ENCODE measurements around the gene ASIC4. TPM values are rescaled to one million over a fixed set of nuclear protein-coding genes. Genes with fewer than 3 reads are reported as not detected.

ASIC4 gene
- total and polyA plus RNA-seq, 2 of the 13 experiments (the other 11 are each of a cell fraction or from before 2014, with no cell fraction given): 0.03 TPM; not detected in 1

GRCh38 chr2:219497495-219498279 lies 16.6 kb upstream of the ASIC4 start (continued):
- TF ChIP-seq NR2C2 (CRISPR knock-in tag; IDR thresholded peaks at IDR 0.05; ENCODE audit: borderline replicate concordance) (no peak), TOPORS (CRISPR knock-in tag; IDR thresholded peaks at IDR 0.05) (no peak), ZNF496 (CRISPR knock-in tag; IDR thresholded peaks at IDR 0.05; ENCODE audit: insufficient replicate concordance) (no peak), GMEB1 (CRISPR knock-in tag; IDR thresholded peaks at IDR 0.05; ENCODE audit: borderline replicate concordance) (no peak), ZNF10 (CRISPR knock-in tag; IDR thresholded peaks at IDR 0.05; ENCODE audit: borderline replicate concordance, low read depth) (no peak), ISX (CRISPR knock-in tag; conservative IDR thresholded peaks at IDR 0.05) (no peak), FOXA1 (IDR thresholded peaks at IDR 0.05) (no peak), FOXA1 (CRISPR knock-in tag; IDR thresholded peaks at IDR 0.05) (no peak), HOXD1 (CRISPR knock-in tag; IDR thresholded peaks at IDR 0.05) (no peak; the same call in 1 of the 2 replicates), NR0B2 (CRISPR knock-in tag; IDR thresholded peaks at IDR 0.05) (peak; percentile 67; the same call in 1 of the 2 replicates), AHDC1 (CRISPR knock-in tag; IDR thresholded peaks at IDR 0.05; ENCODE audit: borderline replicate concordance) (no peak), SNAPC5 (CRISPR knock-in tag; IDR thresholded peaks at IDR 0.05; ENCODE audit: borderline replicate concordance) (no peak), SRF (IDR thresholded peaks at IDR 0.05; ENCODE audit: low read depth, low read length) (no peak), GTF2F1 (IDR thresholded peaks at IDR 0.05; ENCODE audit: low read length) (no peak; the same call in 1 of the 2 replicates), ZNF589 (CRISPR knock-in tag; conservative IDR thresholded peaks at IDR 0.05) (no peak; the same call in 1 of the 2 replicates)
- TF ChIP-seq, protein P1, sequence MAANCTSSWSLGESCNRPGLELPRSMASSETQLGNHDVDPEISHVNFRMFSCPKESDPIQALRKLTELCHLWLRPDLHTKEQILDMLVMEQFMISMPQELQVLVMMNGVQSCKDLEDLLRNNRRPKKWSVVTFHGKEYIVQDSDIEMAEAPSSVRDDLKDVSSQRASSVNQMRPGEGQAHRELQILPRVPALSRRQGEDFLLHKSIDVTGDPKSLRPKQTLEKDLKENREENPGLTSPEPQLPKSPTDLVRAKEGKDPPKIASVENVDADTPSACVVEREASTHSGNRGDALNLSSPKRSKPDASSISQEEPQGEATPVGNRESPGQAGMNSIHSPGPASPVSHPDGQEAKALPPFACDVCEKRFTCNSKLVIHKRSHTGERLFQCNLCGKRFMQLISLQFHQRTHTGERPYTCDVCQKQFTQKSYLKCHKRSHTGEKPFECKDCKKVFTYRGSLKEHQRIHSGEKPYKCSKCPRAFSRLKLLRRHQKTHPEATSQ (CRISPR knock-in tag; IDR thresholded peaks at IDR 0.05; ENCODE audit: borderline replicate concordance): no peak
- TF ChIP-seq, protein P2, sequence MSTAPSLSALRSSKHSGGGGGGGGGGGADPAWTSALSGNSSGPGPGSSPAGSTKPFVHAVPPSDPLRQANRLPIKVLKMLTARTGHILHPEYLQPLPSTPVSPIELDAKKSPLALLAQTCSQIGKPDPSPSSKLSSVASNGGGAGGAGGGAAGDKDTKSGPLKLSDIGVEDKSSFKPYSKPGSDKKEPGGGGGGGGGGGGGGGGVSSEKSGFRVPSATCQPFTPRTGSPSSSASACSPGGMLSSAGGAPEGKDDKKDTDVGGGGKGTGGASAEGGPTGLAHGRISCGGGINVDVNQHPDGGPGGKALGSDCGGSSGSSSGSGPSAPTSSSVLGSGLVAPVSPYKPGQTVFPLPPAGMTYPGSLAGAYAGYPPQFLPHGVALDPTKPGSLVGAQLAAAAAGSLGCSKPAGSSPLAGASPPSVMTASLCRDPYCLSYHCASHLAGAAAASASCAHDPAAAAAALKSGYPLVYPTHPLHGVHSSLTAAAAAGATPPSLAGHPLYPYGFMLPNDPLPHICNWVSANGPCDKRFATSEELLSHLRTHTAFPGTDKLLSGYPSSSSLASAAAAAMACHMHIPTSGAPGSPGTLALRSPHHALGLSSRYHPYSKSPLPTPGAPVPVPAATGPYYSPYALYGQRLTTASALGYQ (CRISPR knock-in tag; IDR thresholded peaks at IDR 0.05): no peak

All from HepG2 (cell line).